Measurements from ENCODE around the gene HSPB7. TPM values are rescaled to one million over a fixed set of nuclear protein-coding genes. Genes with fewer than 3 reads are reported as not detected.
"Not testable (repeated sequence)": the region's sequence is repeated elsewhere in the genome, so short reads cannot be mapped to it uniquely, and the experiment has no call there.

HSPB7 gene
- total and polyA plus RNA-seq, 12 donors: 13.4 to 633 (median 85.1) TPM

GRCh38 chr1:15983275-15983674 lies 34.6 kb downstream of the HSPB7 start:
- WGBS, 4 donors: 18 to 46% (median 34%) methylated on average over 1 of the region's 1 CpG
- Histone ChIP-seq H3K27ac (no peak overlapping the region), H3K4me1 (replicated peaks in 1 of 2) (no peaks in the 10 kb centered on the region), H3K36me3 (replicated peaks in 1 of 2) (no peaks in the 10 kb centered on the region), H3K9me3 (replicated peaks in 1 of 3) (no peaks in the 10 kb centered on the region), H3K4me3 (no peak overlapping the region), H3K27me3 (no peaks in the 10 kb centered on the region)
- no peak for TF ChIP-seq CTCF (IDR thresholded peaks at IDR 0.05)
- TF ChIP-seq POLR2A (IDR thresholded peaks at IDR 0.05): no peak
- no peak for DNase-seq
- intact Hi-C loops (cut with DNase I): no loop called here

- no peak overlapping the region for H3K27ac ChIP-seq
- intact Hi-C loops (cut with DNase I): no loop called here
- H3K9me3 ChIP-seq (replicated peaks in 1 of 3): no peaks in the 10 kb centered on the region
- 69 to 83% (median 77%) methylated on average over 3 of the region's 3 CpGs for WGBS, 4 donors
- no peak overlapping the region for H3K4me3 ChIP-seq
- TF ChIP-seq CTCF (IDR thresholded peaks at IDR 0.05) (no peak), POLR2A (IDR thresholded peaks at IDR 0.05) (no peak)
- no peaks in the 10 kb centered on the region for H3K36me3 ChIP-seq (replicated peaks in 1 of 2)
- H3K4me1 ChIP-seq (replicated peaks in 1 of 2): no peaks in the 10 kb centered on the region
- no peak for DNase-seq
- H3K27me3 ChIP-seq: no peaks in the 10 kb centered on the region
These were observed 36.2 kb downstream of the HSPB7 start for GRCh38 chr1:15981679-15982078.

GRCh38 chr1:15977947-15978346 lies 39.9 kb downstream of the HSPB7 start:
- H3K9me3 ChIP-seq (replicated peaks in 1 of 3); H3K27me3 ChIP-seq; H3K36me3 ChIP-seq (replicated peaks in 1 of 2); H3K4me3 ChIP-seq; DNase-seq; H3K4me1 ChIP-seq (replicated peaks in 1 of 2); intact Hi-C loops (cut with DNase I); H3K27ac ChIP-seq: not testable (repeated sequence)
- 88 to 94% (median 89%) methylated on average over 4 of the region's 4 CpGs for WGBS, 4 donors

- intact Hi-C loops (cut with DNase I): no loop called here
- TF ChIP-seq POLR2A (IDR thresholded peaks at IDR 0.05) (peak; percentile 43 to 68), CTCF (IDR thresholded peaks at IDR 0.05) (peak in 1 of 6 experiments; percentile 7)
- Histone ChIP-seq H3K4me1 (replicated peaks in 1 of 2) (peaks cover 5 to 10% of the 10 kb centered on the region in 2 donors), H3K4me3 (peak within 1 kb of the TSS; percentile 69 to 94 (median 84)), H3K36me3 (replicated peaks in 1 of 2) (peaks cover 0 to 7% of the 10 kb centered on the region in 2 donors), H3K27ac (peak within 1 kb of the TSS; percentile 50 to 79 (median 75)), H3K9me3 (replicated peaks in 1 of 3) (no peaks in the 10 kb centered on the region), H3K27me3 (no peaks in the 10 kb centered on the region)
- 6 to 36% (median 9%) methylated on average over 9 to 47 of the region's 47 CpGs for WGBS, 4 donors
- DNase-seq: peak; percentile 92 to 97 (median 94)
These were observed 41.8 kb downstream of the HSPB7 start, which contains the start of gene ZBTB17 for GRCh38 chr1:15975805-15976680. Gene ZBTB17, minus strand, starts transcription at chr1:15976101. Its CDS starts 27,606 bp downstream, at chr1:15948495.
